ENCODE results near the gene NFATC2.

DNA sequence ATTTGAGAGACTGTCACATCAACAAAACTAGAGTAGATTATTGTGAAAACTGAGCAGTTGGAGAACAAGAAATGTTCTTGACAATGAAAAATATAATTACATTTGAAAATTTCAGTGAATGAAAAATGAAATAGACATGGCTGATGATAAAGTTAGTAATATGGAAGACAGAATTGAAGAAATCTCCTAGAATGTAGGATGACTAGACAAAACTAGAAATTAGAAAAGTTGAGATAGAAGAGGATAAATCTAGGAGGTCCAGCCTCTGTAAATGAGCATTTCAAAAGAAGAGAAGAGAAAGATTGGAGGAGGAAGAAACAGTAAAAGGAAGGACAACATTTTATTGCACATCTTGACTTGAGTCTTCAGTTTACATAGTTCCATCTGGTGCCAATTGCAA is 178.7 kb downstream of the NFATC2 start:
- TF ChIP-seq, protein P1, sequence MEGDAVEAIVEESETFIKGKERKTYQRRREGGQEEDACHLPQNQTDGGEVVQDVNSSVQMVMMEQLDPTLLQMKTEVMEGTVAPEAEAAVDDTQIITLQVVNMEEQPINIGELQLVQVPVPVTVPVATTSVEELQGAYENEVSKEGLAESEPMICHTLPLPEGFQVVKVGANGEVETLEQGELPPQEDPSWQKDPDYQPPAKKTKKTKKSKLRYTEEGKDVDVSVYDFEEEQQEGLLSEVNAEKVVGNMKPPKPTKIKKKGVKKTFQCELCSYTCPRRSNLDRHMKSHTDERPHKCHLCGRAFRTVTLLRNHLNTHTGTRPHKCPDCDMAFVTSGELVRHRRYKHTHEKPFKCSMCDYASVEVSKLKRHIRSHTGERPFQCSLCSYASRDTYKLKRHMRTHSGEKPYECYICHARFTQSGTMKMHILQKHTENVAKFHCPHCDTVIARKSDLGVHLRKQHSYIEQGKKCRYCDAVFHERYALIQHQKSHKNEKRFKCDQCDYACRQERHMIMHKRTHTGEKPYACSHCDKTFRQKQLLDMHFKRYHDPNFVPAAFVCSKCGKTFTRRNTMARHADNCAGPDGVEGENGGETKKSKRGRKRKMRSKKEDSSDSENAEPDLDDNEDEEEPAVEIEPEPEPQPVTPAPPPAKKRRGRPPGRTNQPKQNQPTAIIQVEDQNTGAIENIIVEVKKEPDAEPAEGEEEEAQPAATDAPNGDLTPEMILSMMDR (IDR thresholded peaks at IDR 0.05): no peak
- TF ChIP-seq POLR2A (IDR thresholded peaks at IDR 0.05): no peak
- no peak for TF ChIP-seq POLR2AphosphoS5 (IDR thresholded peaks at IDR 0.05)

Data from breast epithelium (tissue), 3 donors.